Measurements from ENCODE around the gene ASB3.

- TF ChIP-seq CTCF (IDR thresholded peaks at IDR 0.05; ENCODE audit: borderline replicate concordance, extremely low read depth, low read length, poor library complexity, severe bottlenecking): no peak
- TF ChIP-seq EZH2 (IDR thresholded peaks at IDR 0.05; ENCODE audit: borderline replicate concordance, low read depth, low read length, severe bottlenecking): no peak
Measured at GRCh38 chr2:53646788-53647187, 140.0 kb downstream of the ASB3 start.
